ENCODE results near the gene CCNG1.
"Not testable (repeated sequence)": the region's sequence is repeated elsewhere in the genome, so short reads cannot be mapped to it uniquely, and the experiment has no call there.

Gene CCNG1

GRCh38 chr5:163440954-163441353 is 3.6 kb downstream of the CCNG1 start:
- no peak for DNase-seq

- no peak for DNase-seq
Observed at GRCh38 chr5:163444526-163444925, 7.1 kb downstream of the CCNG1 start.

GRCh38 chr5:163445345-163445744 is 8.0 kb downstream of the CCNG1 start:
- no peak for DNase-seq

GRCh38 chr5:163447191-163447590 is 9.8 kb downstream of the CCNG1 start:
- DNase-seq: no peak

GRCh38 chr5:163447875-163448274 is 10.5 kb downstream of the CCNG1 start:
- no peak for DNase-seq

- DNase-seq: no peak
Observed at GRCh38 chr5:163448491-163448890, 11.1 kb downstream of the CCNG1 start.

GRCh38 chr5:163451489-163451888 is 14.1 kb downstream of the CCNG1 start:
- no peak for DNase-seq

- DNase-seq: no peak
Observed at GRCh38 chr5:163453705-163454104, 16.3 kb downstream of the CCNG1 start.

GRCh38 chr5:163455406-163455805 is 18.0 kb downstream of the CCNG1 start:
- not testable (repeated sequence) for DNase-seq

GRCh38 chr5:163456029-163456589 is 18.7 kb downstream of the CCNG1 start:
- no peak for DNase-seq

GRCh38 chr5:163456840-163457239 is 19.4 kb downstream of the CCNG1 start:
- no peak for DNase-seq

- DNase-seq: no peak
Observed at GRCh38 chr5:163458778-163459385, 21.5 kb downstream of the CCNG1 start.

GRCh38 chr5:163459462-163459818 is 22.0 kb downstream of the CCNG1 start:
- no peak for DNase-seq

- peak; percentile 84 to 100 (median 97) for DNase-seq
Observed at GRCh38 chr5:163459819-163460561, 22.6 kb downstream of the CCNG1 start, which contains the start of gene NUDCD2. Gene NUDCD2 (minus strand): TSS chr5:163460102. CDS start chr5:163460050, 52 bp downstream.

- DNase-seq: peak in 1 of 51 donors; percentile 51
Observed at GRCh38 chr5:163460562-163461171, 23.3 kb downstream of the CCNG1 start, which contains the start of gene HMMR. Gene HMMR (plus strand): TSS chr5:163460632. CDS start chr5:163460693, 61 bp downstream.

- no peak for DNase-seq
Observed at GRCh38 chr5:163463063-163463435, 25.7 kb downstream of the CCNG1 start.

GRCh38 chr5:163467682-163468081 is 30.3 kb downstream of the CCNG1 start:
- DNase-seq: no peak

- no peak for DNase-seq
Observed at GRCh38 chr5:163473635-163474243, 36.3 kb downstream of the CCNG1 start.

- no peak for DNase-seq
Observed at GRCh38 chr5:163475411-163475810, 38.0 kb downstream of the CCNG1 start.

GRCh38 chr5:163478126-163478981 is 41.0 kb downstream of the CCNG1 start:
- no peak for DNase-seq

- DNase-seq: no peak
Observed at GRCh38 chr5:163478982-163479271, 41.5 kb downstream of the CCNG1 start.
